Neutrophil (primary cell): ENCODE data around the gene KIF21A.

Experiments
- H3K27ac ChIP-seq: fragments of 200-600 bp; sonication (generic); 2 replicates; pipeline ENCODE4 v1.5.1; 2016; ENCODE audit warnings: mild to moderate bottlenecking, moderate library complexity
- H3K27me3 ChIP-seq: fragments of 200-600 bp; sonication (generic); 2 replicates; pipeline ENCODE4 v1.6.0; 2016; ENCODE audit warnings: mild to moderate bottlenecking
- H3K36me3 ChIP-seq: fragments of 200-600 bp; sonication (generic); 2 replicates; pipeline ENCODE4 v1.5.1; 2017
- H3K4me1 ChIP-seq, 2 experiments: fragments of 200-600 bp in 1 of 2; sonication (generic) in 1 of 2; 1 replicate in 1 of 2; 2 replicates in 1 of 2; pipeline versions ENCODE4 v1.5.1 to v1.6.1; 2013 to 2016; ENCODE audit warnings: low read depth in 1 of 2, low read length in 1 of 2, mild to moderate bottlenecking in 1 of 2, moderate library complexity in 1 of 2; ENCODE audit not compliant: control insufficient read depth in 1 of 2, insufficient read depth in 1 of 2
- H3K4me3 ChIP-seq, 2 experiments: fragments of 200-600 bp in 1 of 2; sonication (generic) in 1 of 2; 1 replicate in 1 of 2; 2 replicates in 1 of 2; pipeline ENCODE4 v1.5.1; 2013 to 2016; ENCODE audit warnings: low read depth in 1 of 2, low read length in 1 of 2, mild to moderate bottlenecking in 1 of 2, moderate library complexity in 1 of 2
- H3K9me3 ChIP-seq: fragments of 200-600 bp; sonication (generic); 2 replicates; pipeline ENCODE4 v1.5.1; 2016
- TF ChIP-seq, protein P1 (sequence below): fragments of 200-600 bp; sonication (generic); IDR thresholded peaks from 2 replicates; pipeline ENCODE4 v1.5.1; 2016; ENCODE audit warnings: antibody characterized with exemption

KIF21A gene

DNA sequence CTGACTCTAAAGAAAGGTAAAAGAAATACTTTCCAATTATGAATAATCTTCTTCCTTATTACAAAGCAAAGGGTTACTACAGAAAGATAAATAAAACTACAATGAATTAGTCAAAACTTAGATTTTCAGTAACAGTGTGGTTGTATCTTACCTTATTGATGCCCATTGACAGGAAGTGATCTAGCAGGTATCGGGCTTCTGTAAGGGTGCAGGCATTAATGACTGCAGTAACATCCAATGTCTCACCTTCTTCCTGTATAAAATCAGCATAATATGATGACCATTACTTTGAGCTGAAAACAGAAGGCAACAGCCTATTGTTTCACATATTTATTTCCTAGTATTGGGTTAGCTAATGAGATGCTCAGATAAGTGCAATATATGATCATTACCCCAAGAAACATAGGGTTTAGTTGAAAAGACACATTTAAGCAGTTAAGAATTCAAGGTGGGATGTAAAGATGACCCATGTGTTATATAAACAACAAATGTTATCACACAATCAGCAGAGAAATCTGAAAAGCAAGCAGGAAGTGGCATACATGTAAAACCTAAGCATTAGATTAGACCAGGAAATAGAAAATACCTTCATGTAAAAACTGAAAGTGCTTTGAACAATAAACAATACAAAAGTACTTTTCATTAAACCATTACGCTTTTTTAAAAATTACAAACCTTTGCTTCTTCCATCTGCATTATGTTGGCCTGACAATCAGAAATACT is 111.2 kb downstream of the KIF21A start:
- no peak overlapping the region for H3K4me3 ChIP-seq
- H3K27ac ChIP-seq: no peak overlapping the region
- H3K9me3 ChIP-seq: no peaks in the 10 kb centered on the region
- no peaks in the 10 kb centered on the region for H3K36me3 ChIP-seq
- H3K27me3 ChIP-seq: no peaks in the 10 kb centered on the region
- TF ChIP-seq, protein P1, sequence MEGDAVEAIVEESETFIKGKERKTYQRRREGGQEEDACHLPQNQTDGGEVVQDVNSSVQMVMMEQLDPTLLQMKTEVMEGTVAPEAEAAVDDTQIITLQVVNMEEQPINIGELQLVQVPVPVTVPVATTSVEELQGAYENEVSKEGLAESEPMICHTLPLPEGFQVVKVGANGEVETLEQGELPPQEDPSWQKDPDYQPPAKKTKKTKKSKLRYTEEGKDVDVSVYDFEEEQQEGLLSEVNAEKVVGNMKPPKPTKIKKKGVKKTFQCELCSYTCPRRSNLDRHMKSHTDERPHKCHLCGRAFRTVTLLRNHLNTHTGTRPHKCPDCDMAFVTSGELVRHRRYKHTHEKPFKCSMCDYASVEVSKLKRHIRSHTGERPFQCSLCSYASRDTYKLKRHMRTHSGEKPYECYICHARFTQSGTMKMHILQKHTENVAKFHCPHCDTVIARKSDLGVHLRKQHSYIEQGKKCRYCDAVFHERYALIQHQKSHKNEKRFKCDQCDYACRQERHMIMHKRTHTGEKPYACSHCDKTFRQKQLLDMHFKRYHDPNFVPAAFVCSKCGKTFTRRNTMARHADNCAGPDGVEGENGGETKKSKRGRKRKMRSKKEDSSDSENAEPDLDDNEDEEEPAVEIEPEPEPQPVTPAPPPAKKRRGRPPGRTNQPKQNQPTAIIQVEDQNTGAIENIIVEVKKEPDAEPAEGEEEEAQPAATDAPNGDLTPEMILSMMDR: no peak
- H3K4me1 ChIP-seq: no peaks in the 10 kb centered on the region

DNA sequence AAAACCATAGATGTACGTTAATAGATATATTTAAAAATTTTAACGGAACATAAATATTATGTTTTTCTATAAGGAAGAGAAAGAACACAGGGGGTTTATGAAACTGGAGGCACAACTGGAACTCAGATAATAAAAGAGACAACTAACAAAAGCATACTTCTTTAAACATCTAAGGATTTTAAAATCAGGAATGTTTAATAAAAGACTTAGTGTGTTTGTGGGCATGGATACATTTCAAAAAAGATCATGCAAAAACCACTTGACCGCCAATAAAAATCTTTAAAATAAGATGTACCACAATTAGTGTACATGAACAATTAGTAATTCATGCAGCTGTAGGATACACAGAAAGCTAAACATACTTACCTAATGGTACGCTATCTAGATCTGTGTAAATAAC is 113.0 kb downstream of the KIF21A start:
- TF ChIP-seq, protein P1: no peak
- Histone ChIP-seq H3K36me3 (no peaks in the 10 kb centered on the region), H3K9me3 (no peaks in the 10 kb centered on the region), H3K27me3 (no peaks in the 10 kb centered on the region), H3K4me3 (no peak overlapping the region), H3K4me1 (no peaks in the 10 kb centered on the region), H3K27ac (no peak overlapping the region)

DNA sequence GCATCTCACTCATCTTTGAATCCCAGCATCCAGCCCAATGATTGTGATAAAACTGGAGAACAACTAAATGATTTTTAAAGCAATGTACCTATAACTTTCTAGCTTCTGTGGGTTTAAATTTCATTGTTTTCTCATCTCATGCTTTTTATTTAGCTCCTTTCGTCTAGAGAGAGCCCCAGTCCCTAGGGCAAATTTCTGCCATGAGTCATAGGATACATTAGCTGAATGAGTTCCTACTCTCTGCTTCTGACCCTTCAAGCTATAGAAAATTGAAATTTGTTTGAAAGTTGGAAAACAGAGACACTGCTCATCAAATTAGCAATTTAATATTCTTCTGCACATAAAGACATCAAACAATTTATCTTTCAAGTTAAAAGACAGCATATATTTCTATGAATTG is 113.9 kb downstream of the KIF21A start:
- TF ChIP-seq, protein P1: no peak
- H3K4me3 ChIP-seq: no peak overlapping the region
- no peaks in the 10 kb centered on the region for H3K36me3 ChIP-seq

DNA sequence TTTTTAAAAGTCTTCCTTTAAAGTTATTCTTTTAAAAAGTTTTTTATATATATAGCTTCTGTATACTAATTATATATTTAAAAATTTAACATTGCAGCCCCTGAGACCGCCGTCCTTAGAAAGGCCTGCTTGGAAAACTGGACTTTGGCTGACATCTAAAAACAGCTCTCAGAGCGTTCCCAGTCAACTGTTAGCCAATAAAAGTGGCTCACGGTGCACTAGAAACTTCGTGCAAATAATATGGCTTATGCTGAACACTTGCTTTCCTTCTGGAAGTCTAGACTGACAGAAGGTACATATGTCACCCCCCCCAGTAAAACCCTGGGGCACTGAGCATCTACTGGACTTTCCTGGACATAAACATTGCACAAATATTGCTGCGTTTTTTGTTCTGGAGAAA is 115.0 kb downstream of the KIF21A start:
- H3K36me3 ChIP-seq: no peaks in the 10 kb centered on the region
- H3K9me3 ChIP-seq: no peaks in the 10 kb centered on the region
- H3K4me1 ChIP-seq: no peaks in the 10 kb centered on the region
- H3K27ac ChIP-seq: no peak overlapping the region
- no peak overlapping the region for H3K4me3 ChIP-seq
- TF ChIP-seq, protein P1: no peak
- no peaks in the 10 kb centered on the region for H3K27me3 ChIP-seq

More for the DNA sequence above, 113.9 kb downstream of the KIF21A start:
- no peak overlapping the region for H3K27ac ChIP-seq
- no peaks in the 10 kb centered on the region for H3K27me3 ChIP-seq
- no peaks in the 10 kb centered on the region for H3K9me3 ChIP-seq
- H3K4me1 ChIP-seq: no peaks in the 10 kb centered on the region

DNA sequence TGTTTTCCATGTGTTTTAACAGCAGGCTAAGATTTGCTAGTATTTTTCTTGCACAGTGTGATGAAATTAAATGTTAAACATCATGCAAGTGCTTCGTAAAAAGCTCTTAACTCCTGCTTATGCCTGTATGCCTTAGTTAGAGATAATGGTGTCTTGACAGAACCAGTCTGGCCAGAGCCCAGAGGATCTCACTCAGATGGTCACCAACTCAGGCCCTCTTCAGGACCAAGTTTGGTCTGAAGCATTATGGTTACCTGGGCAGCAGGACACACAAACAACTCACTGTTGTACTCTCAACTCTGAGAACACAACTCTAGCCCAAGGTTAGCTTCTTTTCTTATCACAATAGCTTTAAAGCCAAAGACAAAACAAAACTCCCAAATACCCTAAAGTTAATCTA is 115.4 kb downstream of the KIF21A start:
- Histone ChIP-seq H3K4me1 (no peaks in the 10 kb centered on the region), H3K36me3 (no peaks in the 10 kb centered on the region), H3K4me3 (no peak overlapping the region), H3K27ac (no peak overlapping the region), H3K9me3 (no peaks in the 10 kb centered on the region), H3K27me3 (no peaks in the 10 kb centered on the region)
- TF ChIP-seq, protein P1: no peak
